NK-92 treated with Interleukin-12 subunit alpha and Interleukin-12 subunit beta, amount 100 ng/mL, for 24 hours (cell line): ENCODE data around the gene GATA2.

Experiments used
- DNase-seq: peaks from one replicate; lab custom pipeline; 2025; lab: John Stamatoyannopoulos, UW

GATA2 gene

DNA sequence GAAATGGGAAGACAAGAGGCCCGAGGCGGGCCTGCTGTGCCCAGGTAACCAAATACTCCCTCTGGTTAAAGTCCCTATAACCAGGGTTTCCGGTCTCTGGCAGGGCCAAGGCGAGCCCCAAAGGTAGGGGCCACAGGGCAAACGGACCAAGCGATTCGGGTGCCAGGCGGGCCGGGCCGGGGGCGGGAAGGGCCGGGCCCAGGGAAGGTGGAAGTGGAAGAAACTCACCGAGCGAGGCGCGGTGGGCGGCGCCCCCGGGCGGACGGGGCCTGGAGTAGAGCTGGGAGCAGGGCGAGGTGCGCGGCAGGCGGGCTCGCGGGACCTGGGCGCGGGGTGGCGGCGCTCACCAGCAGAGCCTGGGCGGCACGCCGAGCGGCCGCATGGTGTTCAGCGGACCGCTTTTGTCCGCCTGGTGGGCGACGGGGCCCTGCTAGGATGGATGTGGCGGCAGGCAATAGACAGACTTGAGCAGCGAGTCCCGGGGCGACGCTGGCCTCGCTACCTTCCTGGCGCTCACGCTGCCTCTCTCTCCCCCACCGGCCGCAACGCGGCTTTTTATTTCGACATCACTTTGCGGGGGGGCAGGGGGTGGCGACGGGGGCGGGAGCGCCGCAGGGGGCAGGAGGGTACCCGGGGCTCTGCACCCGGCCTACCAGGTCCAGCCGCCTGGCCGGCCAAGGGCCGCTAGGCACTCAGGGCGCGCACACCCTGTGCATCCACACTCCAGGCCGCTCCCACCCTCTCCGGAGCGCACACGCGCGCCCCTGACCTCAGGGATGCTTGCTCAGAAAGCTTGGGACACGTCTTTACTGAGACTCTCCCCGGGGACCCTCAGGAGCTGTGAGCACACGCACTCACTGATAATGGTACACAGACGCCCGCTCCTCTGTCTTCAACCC is at the start of gene GATA2:
Gene GATA2, minus strand, starts transcription at position 531 of the 899 bp plus-strand sequence. CDS start 6,170 bp downstream, outside the sequence.
- DNase-seq: no peak

- no peak for DNase-seq
Measured at GRCh38 chr3:128541246-128541645, 48.2 kb upstream of the GATA2 start.

GRCh38 chr3:128539376-128539775 is 46.4 kb upstream of the GATA2 start:
- DNase-seq: no peak

- DNase-seq: no peak
Measured at GRCh38 chr3:128537091-128537703, 44.2 kb upstream of the GATA2 start.

DNA sequence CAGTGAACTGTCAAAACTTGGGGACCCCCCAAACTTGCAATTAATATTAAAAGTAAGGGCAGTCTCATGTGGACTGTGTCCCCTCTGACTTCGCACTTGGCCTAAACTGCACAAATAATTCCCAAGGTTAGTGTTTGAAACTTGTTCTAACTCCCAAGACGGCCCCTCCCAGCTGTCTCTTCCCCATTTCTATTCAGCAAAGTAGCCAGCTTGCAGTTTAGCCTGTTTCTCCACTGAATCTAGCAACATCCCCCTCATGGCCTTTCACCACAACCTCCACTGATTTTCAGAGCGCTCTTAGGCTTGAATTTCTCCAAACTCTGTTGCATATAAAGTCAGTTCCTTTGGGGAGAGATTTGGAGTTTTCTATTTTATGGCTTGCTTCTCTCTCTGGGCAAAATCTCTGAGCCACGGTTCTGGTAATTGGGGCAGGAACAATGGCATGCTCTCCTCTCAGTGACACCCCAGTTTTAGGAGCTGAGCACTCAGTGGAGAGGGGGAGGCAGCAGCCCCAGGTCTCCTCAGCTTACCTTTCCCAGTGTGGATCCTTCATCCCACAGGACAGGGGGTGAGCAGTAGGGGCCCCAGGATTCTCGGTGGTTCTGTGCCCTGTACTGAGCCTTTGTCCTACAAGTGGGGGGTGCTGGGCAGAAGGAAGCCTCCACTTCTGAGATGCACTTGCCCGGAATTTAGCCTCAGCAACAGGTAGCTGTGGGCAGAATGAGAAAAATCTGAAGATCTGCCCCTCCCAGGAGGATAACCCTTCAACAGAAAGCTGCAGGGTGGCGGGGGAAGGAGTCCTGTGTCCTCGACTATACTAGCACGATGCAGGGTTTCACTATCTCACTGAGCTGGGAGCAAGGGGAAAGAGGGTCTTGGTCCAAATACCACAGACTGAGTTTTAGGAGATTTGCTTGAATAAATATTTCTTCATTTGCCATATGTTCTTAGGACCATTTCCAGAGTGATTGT is 39.3 kb upstream of the GATA2 start:
- no peak for DNase-seq

- DNase-seq: no peak
Measured at GRCh38 chr3:128524374-128525299, 31.6 kb upstream of the GATA2 start.

DNA sequence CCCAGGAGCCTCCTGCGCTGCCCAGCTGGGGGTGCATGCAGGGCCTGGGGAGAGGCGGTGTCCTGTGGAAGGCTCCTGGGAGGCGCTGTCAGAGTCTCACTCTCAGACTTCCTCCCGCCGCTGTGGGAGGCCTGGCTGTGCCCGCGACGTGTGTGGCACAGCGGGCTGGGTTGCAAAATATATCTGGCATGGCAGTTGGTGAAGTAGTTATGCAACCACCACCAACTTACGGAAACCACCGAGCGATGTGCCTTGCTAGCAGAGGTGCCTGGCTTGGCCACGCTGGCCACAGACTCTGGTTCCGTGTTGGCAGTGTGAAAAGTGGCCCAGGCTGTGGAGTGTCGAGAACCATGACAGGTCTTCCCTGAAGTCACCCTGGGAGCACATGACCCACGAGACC is 30.6 kb upstream of the GATA2 start:
- no peak for DNase-seq

- no peak for DNase-seq
Measured at GRCh38 chr3:128521715-128522114, 28.7 kb upstream of the GATA2 start.

DNA sequence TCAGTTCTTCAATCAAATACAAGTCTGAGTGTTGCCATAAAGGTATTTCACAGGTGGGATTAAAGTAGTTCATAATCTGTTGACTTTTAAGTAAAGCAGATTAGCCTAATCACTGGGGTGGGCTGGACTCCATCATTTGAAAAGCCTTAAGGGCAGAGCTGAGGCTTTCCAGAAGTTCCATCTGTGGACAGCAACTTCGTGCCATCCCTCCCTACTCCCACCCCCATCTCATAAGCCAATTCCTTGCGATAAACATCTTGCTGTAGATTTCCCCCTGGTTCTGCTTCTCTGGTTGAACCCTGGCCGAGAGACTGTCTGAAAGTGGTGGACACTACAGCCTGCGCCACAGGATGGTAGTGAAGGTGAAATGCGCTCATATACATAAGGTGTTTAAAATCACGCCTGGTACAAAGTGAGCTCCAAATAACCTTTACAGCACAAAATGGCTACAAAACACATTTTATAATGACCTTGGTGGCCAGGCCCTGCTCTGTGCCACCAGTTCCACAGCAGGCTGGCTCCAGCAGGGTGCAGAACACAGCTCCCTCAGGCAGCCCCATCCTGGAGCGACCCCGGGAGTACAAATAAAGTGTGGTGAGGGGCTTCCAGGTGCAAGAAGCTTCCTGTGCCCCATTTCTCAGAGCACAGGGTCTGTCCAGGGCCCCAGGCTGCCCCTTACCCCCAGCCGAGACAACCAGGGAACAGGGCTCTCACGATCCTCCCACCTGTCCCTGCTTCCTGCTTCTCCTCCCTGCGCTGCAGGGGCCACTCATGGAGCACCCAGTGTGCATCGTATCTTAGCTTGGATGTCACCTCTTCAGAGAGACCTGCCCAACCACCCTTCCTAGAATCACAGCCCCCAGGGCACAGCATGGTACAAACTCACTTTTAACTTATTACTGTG is 25.8 kb upstream of the GATA2 start:
- no peak for DNase-seq

DNA sequence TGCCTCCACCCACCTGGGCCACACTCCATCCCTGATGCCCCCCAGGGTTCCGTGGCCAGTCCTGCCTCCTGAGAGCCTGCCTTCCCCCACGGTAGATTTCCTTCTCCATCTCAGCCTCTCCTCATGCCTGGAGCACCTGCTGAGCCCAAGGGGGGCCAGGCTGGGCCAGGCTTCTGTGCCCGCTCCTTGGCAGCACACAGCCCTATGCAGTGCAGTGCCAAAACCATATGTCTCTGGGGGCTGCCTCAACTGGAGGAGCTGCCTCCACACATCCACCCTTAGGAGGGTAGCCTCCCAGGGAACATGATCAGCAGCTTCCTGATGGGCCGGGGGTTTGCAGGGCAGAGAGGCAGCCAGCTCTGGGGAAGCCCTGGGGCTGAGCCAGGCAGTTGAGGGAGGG is 24.6 kb upstream of the GATA2 start:
- DNase-seq: no peak

DNA sequence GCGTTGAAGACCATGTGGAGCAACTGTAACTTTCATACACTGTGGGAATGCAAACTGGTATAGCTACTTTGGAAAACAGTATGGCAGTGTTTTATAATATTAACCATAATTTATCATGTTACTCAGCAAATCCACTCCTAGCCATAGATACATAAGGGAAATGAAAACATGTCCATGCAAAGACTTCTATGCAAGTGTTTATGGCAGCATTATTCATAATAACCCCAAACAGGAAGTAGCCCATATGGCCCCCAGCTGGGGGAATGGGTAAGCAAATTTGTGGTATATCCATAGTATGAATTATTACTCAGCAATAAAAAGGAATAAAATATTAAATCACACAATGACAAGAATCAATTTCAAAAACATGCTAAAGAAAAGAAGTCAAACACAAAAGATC is 23.0 kb upstream of the GATA2 start:
- DNase-seq: no peak

DNA sequence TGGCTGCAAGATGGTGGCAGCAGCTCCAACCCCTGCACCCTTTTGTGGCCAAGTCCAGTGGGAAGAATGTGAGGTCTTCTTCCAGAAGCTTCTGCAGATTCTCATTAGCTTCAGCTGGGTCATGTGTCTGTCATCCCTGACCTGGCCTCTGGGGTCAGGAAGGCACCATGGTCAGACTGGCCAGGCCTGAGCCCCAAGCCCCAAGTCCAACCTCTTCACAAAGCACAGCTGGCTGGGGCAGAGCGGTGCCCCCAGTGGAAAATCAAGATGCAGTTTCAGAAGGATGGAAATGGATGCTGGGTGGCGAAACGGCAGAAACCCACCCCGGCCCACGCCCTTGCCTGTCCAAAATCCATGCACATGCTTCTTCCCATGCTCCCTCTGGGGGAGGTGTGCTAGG is 15.9 kb upstream of the GATA2 start:
- no peak for DNase-seq

GRCh38 chr3:128506754-128507153 is 13.8 kb upstream of the GATA2 start:
- no peak for DNase-seq

- DNase-seq: no peak
Measured at GRCh38 chr3:128505771-128506170, 12.8 kb upstream of the GATA2 start.

DNA sequence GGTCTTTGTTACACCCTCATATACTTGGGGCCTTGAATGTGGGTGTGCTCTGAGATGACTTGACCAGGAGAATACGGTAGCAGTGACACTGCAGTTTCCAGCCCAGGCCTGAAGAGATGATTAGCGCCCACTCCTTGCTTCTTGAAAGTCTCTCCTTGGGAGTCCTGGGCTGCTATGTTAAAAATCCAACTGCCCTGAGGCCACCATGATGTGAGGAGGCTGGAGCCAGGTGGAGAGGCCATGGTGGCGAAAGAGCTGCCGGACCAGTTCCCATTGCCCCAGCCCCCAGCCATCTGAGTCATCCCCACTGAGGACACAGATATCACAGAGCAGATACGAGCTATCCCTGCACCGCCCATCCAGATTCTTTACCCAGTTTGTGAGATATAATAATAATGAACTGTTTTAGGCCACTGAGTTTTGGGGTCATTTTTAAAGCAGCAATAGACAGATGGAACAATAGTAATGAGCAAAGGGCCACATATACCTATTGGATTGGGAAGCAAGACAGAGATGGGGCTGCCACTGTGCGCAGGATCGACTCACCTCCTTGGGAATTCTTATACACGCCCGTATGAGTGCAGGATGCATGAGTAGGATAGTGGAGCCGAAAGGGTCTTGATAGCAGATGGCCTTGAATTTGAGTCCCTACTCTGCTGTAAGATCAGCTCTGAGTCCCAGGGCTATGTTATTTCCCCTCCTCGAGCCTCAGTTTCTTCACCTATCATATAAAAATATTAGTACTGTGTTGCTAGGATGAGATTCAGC is 12.1 kb upstream of the GATA2 start:
- no peak for DNase-seq

GRCh38 chr3:128504533-128504915 is 11.5 kb upstream of the GATA2 start:
- no peak for DNase-seq

GRCh38 chr3:128503751-128504532 is 10.9 kb upstream of the GATA2 start:
- DNase-seq: no peak

GRCh38 chr3:128503164-128503651 is 10.2 kb upstream of the GATA2 start:
- DNase-seq: no peak
